ENCODE data around the gene FSTL4.

The FSTL4 gene

DNA sequence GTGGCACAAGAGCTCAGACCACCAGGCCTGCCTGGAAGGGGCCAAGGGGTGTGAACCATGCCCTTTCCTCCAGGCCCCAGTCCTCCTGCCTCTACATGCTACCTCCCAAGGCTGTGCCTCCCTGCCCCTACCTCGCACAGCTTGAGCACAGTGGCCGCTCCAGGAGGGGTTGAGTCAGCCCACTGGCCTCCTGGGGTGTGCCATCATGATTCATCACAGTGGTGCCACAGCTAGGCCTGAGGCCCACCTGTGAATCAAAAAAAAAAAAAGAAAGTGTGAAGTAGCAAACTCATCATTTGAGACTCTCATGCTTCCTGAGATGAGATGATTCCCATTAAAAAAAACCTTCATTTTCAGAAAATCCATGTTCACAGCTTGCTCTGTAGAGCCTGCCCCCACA lies 320.0 kb downstream of the FSTL4 start:
- no peak for DNase-seq (ENCODE audit: low read depth)

DNA sequence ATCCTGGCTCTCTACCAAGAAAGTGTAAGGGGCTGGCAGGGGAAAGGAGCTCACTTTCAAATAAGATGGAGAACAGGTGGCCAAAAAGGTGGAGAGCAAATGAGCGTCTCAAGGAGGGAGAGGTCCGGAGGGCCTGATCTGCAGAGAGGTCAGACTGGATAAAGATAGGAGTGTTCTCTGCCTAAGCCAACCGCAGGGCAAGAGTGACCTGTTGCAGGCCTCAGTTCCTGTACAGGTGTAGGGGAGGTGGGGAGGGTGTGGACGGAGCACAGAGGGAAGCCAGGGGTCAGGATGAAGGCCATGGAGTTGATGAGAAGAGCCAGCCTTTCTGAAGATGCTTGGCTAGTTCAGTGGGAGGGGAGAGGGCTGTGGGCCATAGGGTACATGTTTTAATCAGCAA lies 320.8 kb downstream of the FSTL4 start:
- no peak for DNase-seq (ENCODE audit: low read depth)

DNA sequence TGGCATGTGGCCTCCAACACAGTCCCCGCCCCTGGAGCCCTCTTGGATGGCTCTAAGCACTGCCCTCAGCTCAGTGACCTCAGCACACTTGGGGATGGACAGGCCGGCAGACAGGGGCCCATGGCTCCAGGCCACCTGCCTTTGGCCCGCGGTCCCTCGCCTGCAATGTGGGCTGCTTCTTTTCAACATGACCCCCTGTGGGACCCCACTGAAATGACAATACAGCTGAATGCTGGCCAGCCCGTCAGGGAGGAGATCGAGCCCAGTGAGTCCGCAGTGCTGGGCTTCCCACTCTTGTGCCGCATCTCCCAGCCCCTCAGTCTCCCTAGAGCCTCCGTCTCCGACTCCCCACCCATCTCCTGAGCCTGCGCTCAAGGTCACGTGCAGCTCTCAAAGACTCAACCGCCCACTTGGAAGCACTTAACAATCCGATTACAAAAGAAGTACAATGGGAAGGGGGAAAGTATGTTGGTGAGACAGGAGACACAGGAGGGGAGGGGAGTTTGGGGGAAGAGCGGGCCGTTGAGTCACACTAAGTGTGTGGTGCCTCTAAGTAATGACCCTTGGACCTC lies 321.6 kb downstream of the FSTL4 start:
- no peak for DNase-seq (ENCODE audit: low read depth)

DNA sequence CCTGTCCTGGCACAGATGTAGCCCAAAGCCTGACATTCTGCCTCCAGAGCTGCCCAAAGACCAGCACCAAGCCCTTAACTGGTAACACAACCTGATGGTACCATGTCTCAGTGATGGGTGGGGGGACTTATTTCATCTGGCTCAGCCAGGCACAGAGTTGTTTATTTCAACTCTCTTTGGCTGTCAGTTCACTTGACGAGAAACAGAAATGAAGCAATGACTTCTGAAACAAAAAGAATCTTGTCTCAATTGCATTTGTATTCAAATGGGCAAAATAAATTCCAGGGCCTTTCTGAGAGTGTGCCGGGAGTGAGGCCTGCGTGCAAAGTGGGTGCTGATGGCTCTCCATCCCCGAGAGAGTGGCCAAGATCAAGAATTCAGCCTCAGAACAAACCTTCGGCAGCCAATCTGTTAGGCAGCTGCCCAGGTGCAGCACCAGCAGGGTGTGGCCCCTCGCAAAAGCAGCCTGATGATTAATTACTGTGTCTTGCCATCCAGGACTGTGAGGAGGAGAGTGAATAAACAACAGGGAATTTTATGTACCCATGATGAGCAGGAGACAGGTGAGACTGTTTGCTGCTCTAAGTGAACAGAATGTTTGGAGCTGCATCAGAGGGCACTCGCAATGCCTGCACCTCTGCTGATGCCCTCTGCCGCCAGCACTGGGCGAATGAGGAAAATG lies 322.5 kb downstream of the FSTL4 start:
- no peak for DNase-seq (ENCODE audit: low read depth)

DNA sequence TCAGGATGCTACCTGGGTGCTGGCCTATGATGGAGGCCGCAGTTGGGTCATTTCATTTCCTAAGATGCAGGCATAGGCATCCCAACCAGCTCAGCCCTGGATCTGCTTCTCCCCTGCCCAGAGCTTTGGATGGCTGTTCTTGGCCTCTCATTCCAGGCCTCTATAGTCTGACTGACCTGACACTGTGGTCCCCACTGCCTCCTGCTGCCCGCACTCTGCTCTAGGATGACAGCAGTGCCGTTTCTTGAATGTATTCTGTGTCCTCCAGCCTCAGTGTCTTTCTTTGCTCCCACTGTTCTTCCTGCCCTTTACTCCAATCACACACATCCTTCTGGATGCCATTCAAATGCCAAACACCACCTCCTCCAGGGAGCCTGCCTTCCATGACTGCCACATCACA lies 324.8 kb downstream of the FSTL4 start:
- DNase-seq (ENCODE audit: low read depth) = no peak

DNA sequence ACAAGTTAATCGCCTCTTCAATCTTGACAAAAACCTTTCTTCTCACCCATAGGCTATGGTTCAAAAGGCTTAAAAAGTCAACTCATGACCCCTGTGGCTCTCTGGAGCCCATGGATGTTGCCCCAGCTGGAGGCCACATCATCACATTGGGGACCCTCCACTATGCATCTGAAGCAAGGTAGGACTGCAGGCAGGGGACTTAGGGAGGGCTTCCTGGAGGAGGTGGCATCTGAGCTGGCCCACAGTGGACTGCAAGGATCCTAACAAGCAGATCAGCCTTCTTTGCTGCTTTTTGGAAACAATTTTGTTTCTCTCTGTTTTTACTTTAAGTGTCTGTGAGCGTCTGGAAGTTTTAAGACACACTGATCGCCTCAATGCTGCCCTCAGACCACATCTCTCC lies 325.9 kb downstream of the FSTL4 start:
- no peak for DNase-seq (ENCODE audit: low read depth)

DNA sequence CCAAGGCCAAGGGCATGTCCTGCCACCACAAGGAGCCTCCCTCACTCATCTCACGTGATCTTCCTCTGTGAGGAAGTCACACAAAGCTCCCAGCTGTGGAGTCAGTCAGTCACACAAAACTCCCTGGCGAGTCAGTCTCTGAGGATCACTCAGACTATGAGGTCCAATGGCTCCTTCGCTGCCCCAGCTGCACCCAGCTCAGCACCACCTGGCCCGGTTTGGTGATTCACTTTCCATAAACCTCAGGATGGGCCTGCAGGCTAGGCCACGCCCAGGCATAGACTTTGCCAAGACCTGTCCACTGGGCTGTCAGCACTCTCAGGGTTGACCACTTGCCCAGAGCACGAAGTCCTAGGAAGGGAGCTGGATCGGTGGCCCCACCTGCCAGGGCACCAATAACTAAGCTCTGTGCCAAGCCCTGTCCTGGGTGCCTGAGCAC lies 326.7 kb downstream of the FSTL4 start:
- DNase-seq (ENCODE audit: low read depth) = no peak

DNA sequence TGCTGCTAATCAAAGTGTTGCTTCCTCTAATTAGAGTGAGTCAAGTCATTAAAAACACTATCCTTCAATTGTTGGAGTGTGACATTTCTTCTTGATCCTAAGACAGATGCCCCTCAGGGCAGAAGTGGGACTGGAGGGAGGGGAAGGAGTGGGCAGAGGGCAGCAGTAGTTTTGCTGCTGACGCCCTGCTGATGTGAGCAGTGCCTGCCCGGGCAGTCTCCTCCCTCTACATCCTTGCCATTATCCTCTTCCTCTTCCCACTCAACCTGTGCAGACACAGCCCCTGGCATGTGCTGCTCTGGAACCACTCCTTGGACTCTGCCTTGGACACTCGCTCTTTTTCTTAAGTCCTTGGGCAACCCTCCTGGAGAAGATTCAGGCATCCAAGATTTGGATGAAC lies 328.0 kb downstream of the FSTL4 start:
- no peak for DNase-seq (ENCODE audit: low read depth)

DNA sequence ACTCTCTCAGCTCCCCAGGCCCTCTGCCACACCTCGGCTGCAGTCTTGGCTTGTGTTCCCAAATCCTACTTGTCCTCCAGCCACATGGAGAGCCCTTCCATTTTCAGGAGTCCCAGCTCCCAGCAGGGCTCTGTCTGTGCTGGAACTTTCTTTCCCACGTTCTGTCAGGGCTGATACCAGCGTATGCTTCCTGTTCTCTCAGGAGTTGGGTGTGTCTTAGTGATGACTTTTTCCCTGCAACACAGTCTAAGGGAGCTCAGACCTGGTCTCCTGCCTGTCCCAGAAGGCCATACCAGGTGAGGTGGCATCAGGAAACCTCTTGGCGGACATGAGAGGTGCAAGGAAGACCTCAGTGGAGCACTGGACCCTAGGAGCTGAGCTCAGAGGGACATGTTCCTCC lies 334.0 kb downstream of the FSTL4 start:
- no peak for DNase-seq (ENCODE audit: low read depth)

DNA sequence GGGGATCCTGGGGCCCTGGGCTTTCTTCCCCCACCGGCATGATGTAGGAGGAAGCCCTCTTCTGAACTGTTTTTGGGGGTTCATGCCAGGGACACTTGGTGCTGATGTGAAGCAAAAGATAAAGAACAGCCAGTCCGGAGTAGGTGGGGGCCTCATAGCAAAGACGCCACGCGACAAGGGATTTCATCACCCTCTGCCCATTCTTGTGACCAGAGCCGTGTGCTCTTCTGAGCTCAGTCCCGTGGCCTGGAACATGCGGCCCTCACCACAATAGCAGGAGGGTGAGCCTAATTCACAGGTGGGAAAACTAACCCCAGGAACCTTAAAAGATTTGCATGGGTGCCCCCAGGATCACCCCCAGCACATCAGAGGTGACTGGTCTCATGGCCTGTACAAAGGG lies 334.6 kb downstream of the FSTL4 start:
- no peak for DNase-seq (ENCODE audit: low read depth)

DNA sequence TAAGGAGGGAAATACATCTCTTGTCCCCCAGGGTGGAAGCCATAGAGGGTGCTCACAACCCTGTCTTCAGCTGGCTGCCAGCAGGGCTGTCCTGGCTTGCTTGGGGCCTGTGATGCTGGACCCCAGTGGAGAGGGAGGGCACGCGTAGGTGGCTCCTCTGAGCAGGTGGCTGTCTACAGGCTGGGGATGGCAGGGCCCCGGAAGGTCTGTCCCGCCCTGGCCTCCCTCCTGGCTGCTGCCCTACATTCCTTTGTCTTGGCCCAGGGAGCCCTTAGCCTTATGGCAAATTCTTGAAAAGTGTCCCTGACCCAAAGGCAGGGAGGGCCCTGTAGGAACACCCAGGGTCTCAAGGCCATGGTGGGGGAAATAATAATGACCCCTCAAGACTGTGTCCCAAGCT lies 336.2 kb downstream of the FSTL4 start:
- no peak for DNase-seq (ENCODE audit: low read depth)

DNA sequence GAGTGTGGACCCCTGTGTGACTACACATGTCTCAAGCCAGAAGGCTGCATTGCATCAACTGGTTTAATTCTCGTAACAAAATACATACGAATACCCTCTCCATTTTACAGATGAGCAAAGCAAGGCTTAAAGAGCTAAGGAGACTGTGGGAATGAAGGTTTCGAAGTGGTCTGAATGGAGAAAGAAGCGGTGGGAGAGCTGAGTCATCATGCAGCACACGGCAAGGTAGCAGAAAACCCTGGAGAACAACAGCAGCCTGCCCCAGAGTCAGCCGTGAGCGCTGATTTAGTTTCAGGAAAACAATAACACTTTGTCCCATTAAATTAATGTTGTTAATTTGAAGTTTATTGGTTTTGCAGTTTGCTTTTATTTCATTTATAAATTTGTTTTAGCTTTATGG lies 336.7 kb downstream of the FSTL4 start:
- DNase-seq (ENCODE audit: low read depth) = no peak

DNA sequence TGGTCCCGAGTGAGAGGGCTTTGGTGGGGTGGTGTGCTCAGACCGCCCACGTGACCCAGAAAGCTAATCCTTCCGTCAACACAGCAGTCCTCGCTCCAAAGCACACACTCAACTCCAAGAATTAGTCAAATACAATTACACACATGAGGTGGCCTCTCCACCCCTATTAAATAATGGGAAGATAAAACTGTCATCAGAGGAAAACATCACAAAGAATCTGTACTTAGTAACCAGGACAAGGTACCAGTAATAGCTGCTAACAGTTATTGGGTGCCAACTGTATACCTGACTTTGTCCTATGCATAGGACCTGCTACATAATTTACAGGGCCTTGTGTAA lies 337.8 kb downstream of the FSTL4 start:
- no peak for DNase-seq (ENCODE audit: low read depth)

DNA sequence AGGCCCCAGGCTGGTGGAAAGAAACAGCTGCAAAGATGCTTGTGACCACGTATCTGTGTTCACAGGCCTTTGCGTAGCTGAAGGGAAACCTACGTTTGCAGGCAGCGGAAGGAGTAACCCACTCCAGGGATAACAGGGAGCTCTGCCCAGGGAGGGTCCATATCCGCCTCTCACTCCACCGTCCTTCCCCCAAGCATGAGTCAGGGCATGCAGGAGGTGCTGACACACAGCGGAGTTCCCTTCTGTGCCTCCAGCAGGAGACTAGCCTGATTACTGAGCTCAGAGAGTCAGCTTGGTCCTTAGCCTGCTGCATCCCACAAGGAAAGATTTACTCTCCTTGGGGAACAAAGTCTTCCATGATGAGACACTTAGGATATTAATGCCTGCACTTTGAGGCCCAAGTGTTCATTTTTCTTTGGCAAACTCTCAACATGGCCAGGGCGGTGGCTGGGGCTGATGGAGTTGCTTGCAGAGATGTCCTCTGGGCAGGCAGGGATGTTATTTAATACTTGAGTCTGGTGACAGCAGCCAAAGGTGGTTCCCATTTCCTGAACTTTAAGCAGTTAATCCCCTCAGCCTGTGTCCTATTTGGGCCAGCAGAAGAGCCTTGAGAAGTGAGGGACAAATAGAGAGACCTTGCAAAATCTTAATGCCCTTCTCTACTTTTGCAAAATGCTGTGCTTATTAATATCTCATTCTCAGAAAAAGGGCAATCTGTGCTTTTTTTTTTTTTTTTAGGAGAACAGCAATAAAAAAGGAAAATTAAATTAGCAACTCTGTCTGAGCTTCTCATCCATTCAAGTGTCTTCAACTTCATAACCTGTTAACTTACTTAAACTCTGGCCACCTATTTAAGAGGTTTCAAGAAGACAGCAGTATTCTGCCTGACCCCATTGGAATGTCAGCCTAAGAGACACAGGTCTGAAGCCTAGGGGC lies 338.4 kb downstream of the FSTL4 start:
- DNase-seq (ENCODE audit: low read depth) = no peak

DNA sequence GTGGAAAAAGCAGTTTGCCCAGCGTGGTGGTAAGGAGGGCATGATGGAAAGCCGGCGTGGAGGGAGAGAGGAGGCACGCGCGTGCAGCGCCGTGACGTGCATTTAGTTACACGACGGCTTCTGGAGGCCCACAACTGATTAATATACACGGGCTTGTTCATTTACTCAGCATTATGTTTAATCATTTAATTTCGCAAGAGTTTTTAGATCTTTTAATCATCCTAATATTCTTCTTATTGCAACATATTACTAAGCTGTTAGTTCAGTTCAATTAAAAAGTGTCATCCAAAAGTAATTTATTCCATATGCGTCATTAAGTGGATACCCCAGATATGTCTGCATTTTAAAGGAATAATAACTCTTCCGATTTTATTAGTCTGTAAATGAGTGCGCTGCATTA lies 340.0 kb downstream of the FSTL4 start:
- no peak for DNase-seq (ENCODE audit: low read depth)

DNA sequence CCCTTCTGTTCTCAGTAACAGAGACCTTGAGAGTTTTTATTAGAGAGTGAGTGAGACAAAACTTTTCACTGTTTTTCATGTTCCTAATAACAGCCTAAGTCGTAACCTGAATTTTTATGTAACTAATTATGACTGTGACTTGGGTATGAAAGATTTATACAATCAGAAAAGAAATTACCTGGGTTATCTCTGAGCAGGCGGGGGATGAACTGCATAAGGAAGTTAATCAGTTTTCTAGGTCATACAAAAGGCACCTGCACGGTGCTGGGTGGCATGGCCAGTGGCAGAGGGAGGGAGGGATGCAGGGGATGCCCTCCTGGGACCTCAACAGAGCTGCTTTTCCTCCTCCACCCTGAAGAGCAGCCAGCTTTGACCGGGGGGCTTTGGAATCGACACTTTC lies 340.7 kb downstream of the FSTL4 start:
- DNase-seq (ENCODE audit: low read depth) = no peak

DNA sequence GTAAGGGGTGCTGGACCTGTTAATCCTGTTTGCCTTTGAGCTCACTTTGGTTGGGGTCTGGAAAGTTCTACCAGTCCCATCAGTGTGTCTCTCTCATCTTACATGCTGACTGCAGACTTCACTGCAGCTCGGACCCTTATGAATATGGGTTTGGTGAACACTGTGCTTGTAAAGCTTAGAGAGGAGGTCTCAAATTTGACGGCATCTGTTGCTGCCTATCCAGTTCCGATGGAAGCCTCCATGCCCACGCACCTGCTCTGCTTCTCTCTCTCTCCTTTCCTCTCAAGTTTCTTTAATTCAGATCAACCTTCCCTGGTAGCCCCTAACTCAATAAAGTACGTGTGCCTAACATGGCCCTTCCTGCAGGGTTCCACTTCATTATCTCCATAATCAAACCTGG lies 342.6 kb downstream of the FSTL4 start:
- no peak for DNase-seq (ENCODE audit: low read depth)

DNA sequence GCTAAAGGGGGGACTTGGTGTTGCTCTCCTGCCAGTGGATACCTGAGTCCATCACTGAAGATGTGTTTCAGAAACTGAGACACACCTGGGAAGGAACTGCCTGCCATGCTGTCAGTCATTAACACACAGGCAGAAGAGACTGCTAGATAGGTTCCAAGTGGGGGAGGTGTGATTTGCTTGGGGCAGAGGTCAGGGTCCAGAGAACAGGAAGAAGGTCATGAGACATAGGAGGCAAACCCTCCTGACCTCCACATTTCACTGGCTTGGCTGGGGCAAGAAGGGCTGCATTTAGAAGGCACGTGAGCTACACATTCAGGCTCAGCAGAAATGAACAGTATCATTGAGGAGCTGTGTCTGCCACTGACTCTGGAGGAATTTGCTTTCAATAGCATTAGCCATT lies 344.7 kb downstream of the FSTL4 start:
- DNase-seq (ENCODE audit: low read depth) = no peak

DNA sequence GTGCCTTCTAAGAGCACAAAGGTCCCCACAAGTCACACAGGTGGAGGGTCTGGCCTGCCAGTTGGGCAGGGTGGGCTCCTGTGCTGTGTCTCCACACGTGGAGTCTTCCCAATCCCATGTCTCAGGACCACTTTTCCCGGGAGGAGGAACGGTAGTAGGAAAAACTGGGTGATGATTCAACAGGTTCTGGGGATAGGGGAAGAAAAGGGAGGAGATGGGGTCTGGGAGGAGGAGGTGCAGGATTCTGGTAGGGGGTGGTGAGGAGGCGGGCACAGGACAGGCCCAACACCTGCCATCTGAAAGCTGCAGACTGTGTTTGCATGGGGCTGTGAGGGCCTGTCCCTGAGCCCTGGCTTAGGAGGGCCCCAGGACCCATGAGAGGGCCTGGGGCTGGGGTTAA lies 345.4 kb downstream of the FSTL4 start:
- no peak for DNase-seq (ENCODE audit: low read depth)

DNA sequence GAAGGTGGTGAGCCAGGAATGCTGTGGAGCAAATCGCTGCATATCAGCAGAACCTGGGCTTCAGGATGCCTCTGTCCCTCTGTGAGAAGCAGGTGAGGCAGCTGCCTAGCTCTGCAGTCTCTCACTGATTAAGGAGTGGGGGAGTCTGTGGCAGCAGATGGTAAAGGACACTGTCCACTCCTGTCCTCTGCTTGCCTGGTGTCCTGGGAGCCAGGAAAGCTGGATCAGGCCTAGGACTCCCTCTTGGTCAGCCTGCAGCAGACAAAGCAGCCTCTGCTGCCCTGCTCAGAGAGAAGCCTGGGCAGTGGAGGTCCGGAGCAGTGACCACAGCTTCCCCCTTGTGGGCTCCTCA lies 345.8 kb downstream of the FSTL4 start:
- no peak for DNase-seq (ENCODE audit: low read depth)

DNA sequence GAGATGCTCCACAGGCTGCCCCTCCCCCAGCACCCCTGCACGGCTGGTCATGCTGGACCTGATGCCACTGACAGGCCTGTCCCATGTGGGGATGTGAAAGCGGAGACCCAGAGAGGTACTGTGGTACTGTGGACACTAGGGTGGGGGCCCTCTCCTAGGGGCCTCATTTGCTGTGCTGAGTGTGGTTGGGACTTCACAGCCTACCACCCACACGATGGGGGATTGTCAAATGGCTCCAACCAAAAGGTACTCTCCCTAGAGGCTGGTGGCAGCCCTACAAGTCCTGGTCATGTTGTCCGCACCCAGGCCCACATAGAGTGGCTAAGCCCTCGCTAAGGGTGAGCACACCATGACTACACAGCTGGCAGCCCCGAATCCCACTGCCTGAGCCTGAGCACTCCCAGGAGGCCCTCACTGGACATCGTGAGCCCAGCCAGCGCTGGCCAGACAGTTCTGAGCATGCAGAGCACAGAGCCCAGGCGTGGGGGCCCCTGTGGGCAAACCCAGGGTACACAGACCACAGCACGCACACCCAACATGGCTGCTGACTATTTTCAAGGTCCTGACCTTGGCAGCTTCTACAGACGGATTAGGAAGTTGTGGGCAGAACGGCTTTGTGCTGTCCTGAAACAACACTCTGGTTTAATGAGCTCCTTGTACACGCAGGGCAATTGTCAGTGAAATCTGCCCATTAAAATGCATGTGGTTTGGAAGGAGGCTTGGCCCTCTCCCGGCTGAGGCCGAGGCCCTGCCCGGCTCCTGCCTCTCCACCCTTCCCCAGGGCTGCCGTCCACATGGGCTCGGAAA lies 346.4 kb downstream of the FSTL4 start:
- no peak for DNase-seq (ENCODE audit: low read depth)

DNA sequence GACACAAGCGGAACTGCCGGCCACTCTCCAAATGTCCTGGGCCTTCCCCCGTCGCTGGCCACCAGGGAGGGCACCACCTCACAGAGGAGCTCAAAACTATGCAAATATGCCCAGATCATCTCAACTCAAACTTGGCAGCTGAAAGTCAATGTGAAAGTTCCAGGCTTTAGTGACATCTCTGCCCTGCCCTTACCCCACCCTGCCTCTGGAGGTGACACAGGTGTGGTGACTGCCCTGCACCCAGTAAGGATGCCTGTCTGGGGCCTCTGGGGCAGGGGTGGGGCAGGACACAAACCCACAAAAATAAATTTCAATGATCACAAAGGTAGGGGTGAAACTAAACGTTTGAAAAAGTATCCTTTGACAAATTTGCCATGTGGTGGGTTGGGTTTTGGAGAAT lies 347.1 kb downstream of the FSTL4 start:
- no peak for DNase-seq (ENCODE audit: low read depth)

DNA sequence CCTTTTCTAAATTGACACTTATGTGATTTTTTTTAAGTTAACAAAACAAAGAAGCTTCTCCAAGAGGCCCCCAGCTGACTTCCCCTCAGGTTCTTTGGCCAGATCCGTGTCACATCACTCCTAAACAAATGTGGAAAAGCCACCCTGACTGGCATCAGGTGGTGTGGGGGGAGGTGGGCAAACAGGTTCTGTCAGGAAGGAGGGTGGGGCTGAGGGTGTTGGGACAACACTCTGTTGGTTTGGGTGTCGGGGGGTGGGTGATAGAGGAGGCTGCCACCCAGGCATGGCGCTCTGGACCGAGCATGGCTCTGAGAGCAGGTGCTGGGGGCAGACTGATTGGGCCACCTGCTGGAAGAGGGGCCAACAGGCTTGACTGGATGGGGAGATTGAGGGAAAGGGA lies 349.7 kb downstream of the FSTL4 start:
- no peak for DNase-seq (ENCODE audit: low read depth)

Data from activated T-helper 9 cell treated with anti-CD3 and anti-CD28 coated beads, Interleukin-2, amount 50 U/mL, for 16 hours (primary cell).